ENCODE measurements around the gene DMAP1.

The DMAP1 gene

DNA sequence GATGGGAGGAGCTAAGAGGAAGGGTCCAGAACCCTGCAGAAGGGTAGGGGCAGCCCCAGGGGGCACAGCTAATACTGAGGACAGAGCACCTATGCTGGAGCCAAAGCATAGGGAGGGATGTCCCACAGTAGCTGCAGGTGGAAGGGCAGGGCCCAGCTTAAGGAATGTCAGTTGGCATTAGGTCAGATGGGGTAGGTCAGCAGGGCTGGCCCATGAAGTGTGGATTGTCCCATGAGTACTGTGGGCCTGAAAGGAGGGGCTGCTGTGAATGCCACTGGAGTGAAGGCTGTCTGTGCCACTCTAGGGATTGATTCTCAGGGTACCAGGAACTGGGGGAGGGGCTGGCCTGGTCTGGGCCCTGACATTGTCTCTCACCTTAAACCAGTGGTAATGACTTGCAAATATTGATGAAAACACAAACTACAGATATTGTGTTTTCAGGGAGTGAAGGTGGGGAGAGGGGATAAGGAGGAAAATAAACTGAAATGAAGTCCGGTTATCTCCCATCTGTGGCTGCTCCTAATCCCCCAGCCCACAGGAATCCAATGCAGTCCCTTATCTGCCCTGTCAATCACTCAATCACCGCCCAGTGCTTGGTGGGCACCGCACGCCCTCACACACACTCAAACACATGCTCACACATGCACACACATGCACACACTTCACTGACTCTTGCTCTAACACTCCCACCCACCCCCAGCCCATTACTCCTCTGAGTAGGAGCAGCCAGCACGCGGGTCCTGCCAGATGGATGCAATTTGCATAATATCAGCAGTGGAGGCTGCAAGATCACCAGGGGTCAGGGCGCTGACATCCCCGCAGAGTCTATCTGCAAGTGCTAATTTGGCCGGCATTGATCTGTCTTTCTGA, 27.8 kb downstream of the DMAP1 start:
- DNase-seq (ENCODE audit: low spot score) = no peak
- POLR2A ChIA-PET (ENCODE audit: low non-redundant PET) = no interaction called here
- H3K27ac ChIP-seq = 0 out of 2 replicates have a peak overlapping the region, but pooled peaks have one; percentile 3
- CTCF ChIA-PET = interaction anchor here (0.9 kb wide), 1 partner anchor 23 kb away, joined by 3 read pairs; no protein-coding TSS in a partner anchor
- TF ChIP-seq CTCF (conservative IDR thresholded peaks at IDR 0.05; ENCODE audit: low read depth) = no peak

GRCh38 chr1:44242746-44243145, 29.5 kb downstream of the DMAP1 start:
- no peak for TF ChIP-seq CTCF (conservative IDR thresholded peaks at IDR 0.05; ENCODE audit: low read depth)
- CTCF ChIA-PET = interaction anchor here (1.0 to 1.1 kb wide), 2 partner anchors 24 to 374 kb away, joined by 3 to 4 read pairs; no protein-coding TSS in a partner anchor
- DNase-seq (ENCODE audit: low spot score) = no peak

DNA sequence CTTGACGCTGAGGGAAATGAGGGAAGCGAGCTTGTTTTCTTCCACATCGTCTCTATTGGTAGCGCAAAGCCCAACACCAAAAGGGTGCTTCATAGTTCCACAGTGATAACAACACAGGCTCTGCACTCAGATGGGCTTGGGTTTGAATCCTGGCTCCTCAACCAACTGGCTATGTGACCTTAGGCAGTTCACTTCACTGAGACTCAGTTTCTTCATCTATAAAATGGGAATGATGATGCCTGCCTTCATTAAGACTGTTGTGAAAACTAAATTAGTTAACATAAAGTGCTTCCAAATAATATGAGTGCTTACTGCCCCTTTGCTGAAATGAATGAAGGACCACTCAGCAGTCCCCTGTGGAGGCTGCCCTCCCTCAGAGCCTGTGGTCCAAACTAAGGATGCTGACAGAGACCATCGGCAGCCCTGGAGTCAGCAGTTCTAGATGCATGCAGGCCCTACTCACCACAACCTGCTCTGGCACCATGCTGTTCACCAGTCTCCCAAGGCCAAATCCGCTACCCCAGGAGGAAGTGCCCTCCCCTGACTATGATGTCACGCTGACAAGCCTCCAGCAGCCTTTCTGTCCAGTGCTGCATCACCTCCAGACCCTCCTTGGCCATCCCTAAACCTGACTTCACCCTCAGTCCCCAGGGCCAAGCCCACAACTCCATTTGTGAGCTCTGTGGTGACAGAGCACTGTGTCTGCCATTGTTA, 30.7 kb downstream of the DMAP1 start:
- no peak overlapping the region for H3K27ac ChIP-seq
- CTCF ChIA-PET = interaction anchor here (1.1 kb wide), 1 partner anchor 26 kb away, joined by 4 read pairs; no protein-coding TSS in a partner anchor
- POLR2A ChIA-PET (ENCODE audit: low non-redundant PET) = interaction anchor here (0.6 kb wide), 1 partner anchor 236 kb away, joined by 3 read pairs; no protein-coding TSS in a partner anchor
- DNase-seq (ENCODE audit: low spot score) = no peak
- TF ChIP-seq CTCF (conservative IDR thresholded peaks at IDR 0.05; ENCODE audit: low read depth) = no peak

More at GRCh38 chr1:44242746-44243145, 29.5 kb downstream of the DMAP1 start:
- POLR2A ChIA-PET (ENCODE audit: low non-redundant PET) = no interaction called here
- no peak overlapping the region for H3K27ac ChIP-seq

GRCh38 chr1:44244986-44245385, 31.7 kb downstream of the DMAP1 start:
- ChIA-PET POLR2A (ENCODE audit: low non-redundant PET) (interaction anchor here (0.6 kb wide), 1 partner anchor 237 kb away, joined by 3 read pairs; no protein-coding TSS in a partner anchor), CTCF (no interaction called here)
- DNase-seq (ENCODE audit: low spot score) = no peak
- no peak overlapping the region for H3K27ac ChIP-seq
- TF ChIP-seq CTCF (conservative IDR thresholded peaks at IDR 0.05; ENCODE audit: low read depth) = no peak

DNA sequence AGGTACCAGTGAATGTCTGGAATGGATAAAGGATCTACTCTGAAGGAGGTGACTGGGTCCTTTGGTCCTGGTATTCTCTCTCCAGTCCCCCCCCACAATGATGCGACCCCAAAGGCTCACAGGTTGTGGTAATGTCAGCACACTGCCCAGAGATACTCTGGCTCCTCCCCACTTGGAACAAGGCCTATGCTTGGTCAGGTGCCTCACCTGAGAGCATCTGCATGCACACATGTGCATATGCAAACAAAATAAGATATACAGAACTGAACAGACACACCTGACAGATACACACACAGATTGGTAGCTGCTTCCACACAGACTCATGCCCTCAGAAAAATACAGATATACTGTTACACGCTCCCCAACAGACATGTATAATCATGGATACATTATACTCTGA, 33.5 kb downstream of the DMAP1 start:
- DNase-seq (ENCODE audit: low spot score) = no peak
- POLR2A ChIA-PET (ENCODE audit: low non-redundant PET) = no interaction called here
- no peak for TF ChIP-seq CTCF (conservative IDR thresholded peaks at IDR 0.05; ENCODE audit: low read depth)
- CTCF ChIA-PET = interaction anchor here (0.8 kb wide), 1 partner anchor 9 kb away, joined by 3 read pairs; no protein-coding TSS in a partner anchor
- H3K27ac ChIP-seq = no peak overlapping the region

GRCh38 chr1:44249543-44249942, 36.3 kb downstream of the DMAP1 start:
- CTCF ChIA-PET = interaction anchor here (0.6 kb wide), 1 partner anchor 35 kb away, joined by 3 read pairs; no protein-coding TSS in a partner anchor
- no peak for DNase-seq (ENCODE audit: low spot score)
- POLR2A ChIA-PET (ENCODE audit: low non-redundant PET) = no interaction called here
- no peak overlapping the region for H3K27ac ChIP-seq
- no peak for TF ChIP-seq CTCF (conservative IDR thresholded peaks at IDR 0.05; ENCODE audit: low read depth)

Measured in RWPE1 (cell line).